Measurements from ENCODE around the gene POMGNT1. TPM values are rescaled to one million over a fixed set of nuclear protein-coding genes. Genes with fewer than 3 reads are reported as not detected.

Gene POMGNT1
- total RNA-seq, 1 experiment from 2014 or later, result 34.9 TPM

GRCh38 chr1:46188295-46189030 is 9.8 kb downstream of the POMGNT1 start:
- Mint-ChIP-seq H3K4me3 (ENCODE audit: unreplicated experiment) (no peak overlapping the region), H3K36me3 (ENCODE audit: insufficient read depth, unreplicated experiment) (peaks cover 15% of the 10 kb centered on the region), H3K27ac (ENCODE audit: unreplicated experiment) (peak overlapping the region; percentile 46), H3K27me3 (ENCODE audit: insufficient read depth, unreplicated experiment) (no peaks in the 10 kb centered on the region), H3K9me3 (ENCODE audit: unreplicated experiment) (no peaks in the 10 kb centered on the region), H3K4me1 (ENCODE audit: low read depth, unreplicated experiment) (no peaks in the 10 kb centered on the region)
- intact Hi-C loops (cut with micrococcal nuclease; ENCODE audit: unreplicated experiment), result no loop called here
- Histone ChIP-seq H3K4me3 (ENCODE audit: low read depth, low read length) (no peak overlapping the region), H3K27me3 (replicated peaks; ENCODE audit: control insufficient read depth, insufficient read depth, low read length) (no peaks in the 10 kb centered on the region), H3K4me1 (peaks cover 3% of the 10 kb centered on the region), H3K36me3 (ENCODE audit: control insufficient read depth, insufficient read depth, low read length) (no peaks in the 10 kb centered on the region), H3K9me3 (no peaks in the 10 kb centered on the region)
- no peak for TF ChIP-seq CTCF (IDR thresholded peaks at IDR 0.05; ENCODE audit: insufficient read depth in 1 of 2, low read depth in 1 of 2, low read length in 1 of 2, severe bottlenecking in 1 of 2, unreplicated experiment in 1 of 2)
- BruUV-seq (replicated peaks), result no TSS peak
- CTCF ChIA-PET, result no interaction called here
- POLR2A ChIA-PET, result no interaction called here
- no peak for DNase-seq

- ChIA-PET CTCF (no interaction called here), POLR2A (no interaction called here)
- Mint-ChIP-seq H3K4me3 (ENCODE audit: unreplicated experiment) (no peak overlapping the region), H3K9me3 (ENCODE audit: unreplicated experiment) (no peaks in the 10 kb centered on the region), H3K27me3 (ENCODE audit: insufficient read depth, unreplicated experiment) (no peaks in the 10 kb centered on the region), H3K4me1 (ENCODE audit: low read depth, unreplicated experiment) (no peaks in the 10 kb centered on the region), H3K27ac (ENCODE audit: unreplicated experiment) (no peak overlapping the region), H3K36me3 (ENCODE audit: insufficient read depth, unreplicated experiment) (peaks cover 15% of the 10 kb centered on the region)
- H3K9me3 ChIP-seq, result no peaks in the 10 kb centered on the region
- H3K4me1 ChIP-seq, result peaks cover 10% of the 10 kb centered on the region
- H3K36me3 ChIP-seq (ENCODE audit: control insufficient read depth, insufficient read depth, low read length), result no peaks in the 10 kb centered on the region
- H3K27me3 ChIP-seq (replicated peaks; ENCODE audit: control insufficient read depth, insufficient read depth, low read length), result no peaks in the 10 kb centered on the region
- H3K4me3 ChIP-seq (ENCODE audit: low read depth, low read length), result no peak overlapping the region
- TF ChIP-seq CTCF (IDR thresholded peaks at IDR 0.05; ENCODE audit: insufficient read depth in 1 of 2, low read depth in 1 of 2, low read length in 1 of 2, severe bottlenecking in 1 of 2, unreplicated experiment in 1 of 2), result no peak
- BruUV-seq (replicated peaks), result no TSS peak
- no peak for DNase-seq
- intact Hi-C loops (cut with micrococcal nuclease; ENCODE audit: unreplicated experiment), result no loop called here
Observed at GRCh38 chr1:46187106-46187869, 10.9 kb downstream of the POMGNT1 start.

- no peak for TF ChIP-seq CTCF (IDR thresholded peaks at IDR 0.05; ENCODE audit: insufficient read depth in 1 of 2, low read depth in 1 of 2, low read length in 1 of 2, severe bottlenecking in 1 of 2, unreplicated experiment in 1 of 2)
- H3K4me1 Mint-ChIP-seq (ENCODE audit: low read depth, unreplicated experiment), result no peaks in the 10 kb centered on the region
- H3K27me3 Mint-ChIP-seq (ENCODE audit: insufficient read depth, unreplicated experiment), result no peaks in the 10 kb centered on the region
- Histone ChIP-seq H3K36me3 (ENCODE audit: control insufficient read depth, insufficient read depth, low read length) (no peaks in the 10 kb centered on the region), H3K4me3 (ENCODE audit: low read depth, low read length) (no peak overlapping the region), H3K4me1 (peaks cover 10% of the 10 kb centered on the region), H3K9me3 (no peaks in the 10 kb centered on the region), H3K27me3 (replicated peaks; ENCODE audit: control insufficient read depth, insufficient read depth, low read length) (no peaks in the 10 kb centered on the region)
- no peaks in the 10 kb centered on the region for H3K9me3 Mint-ChIP-seq (ENCODE audit: unreplicated experiment)
- BruUV-seq (replicated peaks), result no TSS peak
- ChIA-PET CTCF (no interaction called here), POLR2A (interaction anchor here (0.7 kb wide), 1 partner anchor 16 kb away, joined by 4 read pairs; no protein-coding TSS in a partner anchor)
- intact Hi-C loops (cut with micrococcal nuclease; ENCODE audit: unreplicated experiment), result no loop called here
- H3K27ac Mint-ChIP-seq (ENCODE audit: unreplicated experiment), result no peak overlapping the region
- peaks cover 15% of the 10 kb centered on the region for H3K36me3 Mint-ChIP-seq (ENCODE audit: insufficient read depth, unreplicated experiment)
- no peak overlapping the region for H3K4me3 Mint-ChIP-seq (ENCODE audit: unreplicated experiment)
- DNase-seq, result no peak
Observed at GRCh38 chr1:46186076-46186475, 12.2 kb downstream of the POMGNT1 start.

Measured in Caco-2 (cell line).